CD4-positive, CD25-positive, alpha-beta regulatory T cell (primary cell): Measurements from ENCODE around the gene CCDC38. TPM values are rescaled to one million over a fixed set of nuclear protein-coding genes. Genes with fewer than 3 reads are reported as not detected.
"Not testable (repeated sequence)": the region's sequence is repeated elsewhere in the genome, so short reads cannot be mapped to it uniquely, and the experiment has no call there.

ENCODE experiments used
- ATAC-seq, 2 donors: fragments of 150-1000 bp; cut with Tn5 transposase; one replicate each; pipeline ENCODE4 v1.10.0; 2021; ENCODE audit warnings: low read depth in 2 of 2, moderate number of reproducible peaks in 2 of 2, moderate library complexity in 1 of 2
- DNase-seq, 3 donors: peaks; one replicate each; pipeline versions ENCODE4 v3.0.0 to v3.0.0-alpha.2; 2012 to 2022; ENCODE audit warnings: mixed read lengths in 1 of 3
- H3K27ac ChIP-seq: one replicate; pipeline ENCODE4 v1.7.0; 2013; ENCODE audit warnings: mild to moderate bottlenecking, low read length; ENCODE audit not compliant: insufficient read depth, poor library complexity, severe bottlenecking
- H3K27me3 ChIP-seq: one replicate; pipeline ENCODE4 v1.7.0; 2013; ENCODE audit warnings: low read length; ENCODE audit not compliant: control insufficient read depth, insufficient read depth
- H3K36me3 ChIP-seq: one replicate; pipeline ENCODE4 v1.7.0; 2013; ENCODE audit warnings: mild to moderate bottlenecking, low read length, moderate library complexity; ENCODE audit not compliant: control insufficient read depth, insufficient read depth
- H3K4me1 ChIP-seq: 2 replicates; pipeline ENCODE4 v1.7.0; 2013; ENCODE audit warnings: mild to moderate bottlenecking, low read length; ENCODE audit not compliant: insufficient read depth, control insufficient read depth, poor library complexity, severe bottlenecking
- H3K4me3 ChIP-seq: one replicate; pipeline ENCODE4 v1.7.0; 2013; ENCODE audit warnings: low read depth, mild to moderate bottlenecking, low read length, moderate library complexity
- H3K9me3 ChIP-seq, 2 experiments: 1 replicate in 1 of 2; 2 replicates in 1 of 2; pipeline ENCODE4 v1.7.0; 2013; ENCODE audit warnings: low read length in 2 of 2, mild to moderate bottlenecking in 1 of 2, moderate library complexity in 1 of 2; ENCODE audit not compliant: control insufficient read depth in 2 of 2
- H3K27ac Mint-ChIP-seq, 3 donors: one replicate each; pipeline ENCODE4 v1.8.0; 2020 to 2022; ENCODE audit warnings: mild to moderate bottlenecking in 3 of 3, mixed read lengths in 3 of 3, moderate library complexity in 2 of 3
- H3K27me3 Mint-ChIP-seq: one replicate; pipeline ENCODE4 v1.8.0; 2022; ENCODE audit warnings: mild to moderate bottlenecking, mixed read lengths
- H3K36me3 Mint-ChIP-seq: one replicate; pipeline ENCODE4 v1.8.0; 2020; ENCODE audit warnings: mixed read lengths
- H3K4me1 Mint-ChIP-seq, 4 donors: one replicate each; pipeline ENCODE4 v1.8.0; 2020 to 2022; ENCODE audit warnings: mixed read lengths in 4 of 4, mild to moderate bottlenecking in 1 of 4
- H3K4me3 Mint-ChIP-seq, 4 donors: one replicate each; pipeline ENCODE4 v1.8.0; 2020 to 2022; ENCODE audit warnings: mild to moderate bottlenecking in 4 of 4, mixed read lengths in 4 of 4, moderate library complexity in 3 of 4
- H3K9me3 Mint-ChIP-seq, 7 donors: one replicate each; pipeline ENCODE4 v1.8.0; 2020 to 2022; ENCODE audit warnings: mixed read lengths in 7 of 7, mild to moderate bottlenecking in 3 of 7, moderate library complexity in 2 of 7
- polyA plus RNA-seq, 4 donors: library from polyadenylated mRNA; unstranded; fragments of 300-500 nt; fragmentation: Illumina TruSeq; gene quantifications; one replicate each; pipeline ENCODE4 v1.2.3, GENCODE V29; 2021
- total RNA-seq: library from RNA; stranded (reverse); gene quantifications from one replicate; pipeline ENCODE4 v1.2.3, GENCODE V29; 2022

Gene CCDC38
- total and polyA plus RNA-seq, 5 donors from 2014 or later, result not detected

- peak within 1 kb of the TSS; percentile 87 for H3K27ac ChIP-seq
- Mint-ChIP-seq H3K9me3 (no peaks in the 10 kb centered on the region), H3K4me3 (no peak within 1 kb of the TSS), H3K27ac (no peak within 1 kb of the TSS), H3K27me3 (peaks cover 26% of the 10 kb centered on the region), H3K36me3 (peaks cover 22% of the 10 kb centered on the region), H3K4me1 (peaks cover 0 to 20% (median 13%) of the 10 kb centered on the region in 4 donors)
- H3K4me3 ChIP-seq, result peak within 1 kb of the TSS; percentile 96
- no peaks in the 10 kb centered on the region for H3K27me3 ChIP-seq
- peaks cover 25% of the 10 kb centered on the region for H3K36me3 ChIP-seq
- ATAC-seq (peak; percentile 96), DNase-seq (peak; percentile 91 to 96 (median 94))
- H3K4me1 ChIP-seq, result peaks cover 26% of the 10 kb centered on the region
- H3K9me3 ChIP-seq, result no peaks in the 10 kb centered on the region
These were observed 83.7 kb downstream of the CCDC38 start, which contains the start of gene SNRPF for GRCh38 chr12:95858451-95859343. Gene SNRPF, plus strand, starts transcription at chr12:95858952. Its CDS starts 122 bp downstream, at chr12:95859074.

- H3K27ac ChIP-seq, result no peak overlapping the region
- no peak overlapping the region for H3K27ac Mint-ChIP-seq
- H3K9me3 Mint-ChIP-seq, result no peaks in the 10 kb centered on the region
- no peak overlapping the region for H3K4me3 ChIP-seq
- peaks cover 35% of the 10 kb centered on the region for H3K27me3 Mint-ChIP-seq
- peaks cover 0 to 14% (median 5%) of the 10 kb centered on the region in 4 donors for H3K4me1 Mint-ChIP-seq
- no peaks in the 10 kb centered on the region for H3K27me3 ChIP-seq
- H3K4me3 Mint-ChIP-seq, result peak overlapping the region in 1 of 4 donors; percentile 49
- ATAC-seq (no peak), DNase-seq (no peak)
- peaks cover 17% of the 10 kb centered on the region for H3K36me3 ChIP-seq
- peaks cover 26% of the 10 kb centered on the region for H3K4me1 ChIP-seq
- H3K9me3 ChIP-seq, result no peaks in the 10 kb centered on the region
- H3K36me3 Mint-ChIP-seq, result peaks cover 15% of the 10 kb centered on the region
These were observed 84.6 kb downstream of the CCDC38 start for GRCh38 chr12:95857799-95858198.

- Mint-ChIP-seq H3K4me3 (peak overlapping the region in 3 of 4 donors; percentile 24 to 49 (median 45)), H3K27ac (no peak overlapping the region)
- no peak for DNase-seq
These were observed 85.3 kb downstream of the CCDC38 start for GRCh38 chr12:95857156-95857555.

GRCh38 chr12:95852133-95852532 is 90.3 kb downstream of the CCDC38 start:
- Mint-ChIP-seq H3K36me3 (no peaks in the 10 kb centered on the region), H3K9me3 (no peaks in the 10 kb centered on the region), H3K4me3 (peak overlapping the region in 1 of 4 donors; percentile 38), H3K27me3 (peaks cover 56% of the 10 kb centered on the region), H3K27ac (peak overlapping the region in 1 of 3 donors; percentile 33), H3K4me1 (peaks cover 0 to 4% (median 0%) of the 10 kb centered on the region in 4 donors)
- DNase-seq (no peak), ATAC-seq (no peak)
- Histone ChIP-seq H3K27ac (no peak overlapping the region), H3K27me3 (peaks cover 14% of the 10 kb centered on the region), H3K4me1 (no peaks in the 10 kb centered on the region), H3K9me3 (no peaks in the 10 kb centered on the region), H3K36me3 (no peaks in the 10 kb centered on the region), H3K4me3 (no peak overlapping the region)

More at GRCh38 chr12:95857156-95857555, 85.3 kb downstream of the CCDC38 start:
- peaks cover 10% of the 10 kb centered on the region for H3K36me3 Mint-ChIP-seq
- H3K4me1 Mint-ChIP-seq, result peaks cover 0 to 13% (median under 1%) of the 10 kb centered on the region in 4 donors
- Histone ChIP-seq H3K4me1 (peaks cover 26% of the 10 kb centered on the region), H3K4me3 (no peak overlapping the region), H3K9me3 (no peaks in the 10 kb centered on the region), H3K36me3 (peaks cover 10% of the 10 kb centered on the region), H3K27me3 (peaks cover 2% of the 10 kb centered on the region), H3K27ac (no peak overlapping the region)
- peaks cover 41% of the 10 kb centered on the region for H3K27me3 Mint-ChIP-seq
- ATAC-seq, result no peak
- no peaks in the 10 kb centered on the region for H3K9me3 Mint-ChIP-seq

- no peak for ATAC-seq
- Histone ChIP-seq H3K9me3 (no peaks in the 10 kb centered on the region), H3K36me3 (no peaks in the 10 kb centered on the region), H3K27me3 (peaks cover 15% of the 10 kb centered on the region), H3K4me3 (no peak overlapping the region), H3K27ac (no peak overlapping the region), H3K4me1 (no peaks in the 10 kb centered on the region)
- Mint-ChIP-seq H3K4me1 (peaks cover 0 to 4% (median 0%) of the 10 kb centered on the region in 4 donors), H3K4me3 (no peak overlapping the region), H3K9me3 (no peaks in the 10 kb centered on the region), H3K36me3 (no peaks in the 10 kb centered on the region), H3K27ac (no peak overlapping the region), H3K27me3 (peaks cover 56% of the 10 kb centered on the region)
- no peak for DNase-seq
These were observed 90.8 kb downstream of the CCDC38 start for GRCh38 chr12:95851606-95852005.

- DNase-seq, result peak in 1 of 3 donors; percentile 13
- Mint-ChIP-seq H3K4me1 (no peaks in the 10 kb centered on the region), H3K4me3 (no peak overlapping the region), H3K9me3 (no peaks in the 10 kb centered on the region), H3K36me3 (no peaks in the 10 kb centered on the region), H3K27ac (no peak overlapping the region), H3K27me3 (peaks cover 54% of the 10 kb centered on the region)
- Histone ChIP-seq H3K4me1 (no peaks in the 10 kb centered on the region), H3K36me3 (no peaks in the 10 kb centered on the region), H3K27me3 (peaks cover 19% of the 10 kb centered on the region), H3K27ac (no peak overlapping the region), H3K4me3 (no peak overlapping the region), H3K9me3 (no peaks in the 10 kb centered on the region)
- ATAC-seq, result no peak
These were observed 93.6 kb downstream of the CCDC38 start for GRCh38 chr12:95848575-95849388.

GRCh38 chr12:95842426-95842825 is 100.0 kb downstream of the CCDC38 start:
- H3K27me3 Mint-ChIP-seq, result peaks cover 44% of the 10 kb centered on the region
- not testable (repeated sequence) for H3K9me3 ChIP-seq, H3K27ac ChIP-seq, H3K27me3 ChIP-seq, H3K4me3 ChIP-seq, H3K27ac Mint-ChIP-seq, H3K4me1 Mint-ChIP-seq, DNase-seq, H3K9me3 Mint-ChIP-seq, H3K36me3 Mint-ChIP-seq, H3K4me3 Mint-ChIP-seq, H3K36me3 ChIP-seq, ATAC-seq, H3K4me1 ChIP-seq
